Measurements from ENCODE around the gene LMF2. TPM values are rescaled to one million over a fixed set of nuclear protein-coding genes. Genes with fewer than 3 reads are reported as not detected.

Gene LMF2
- total and polyA plus RNA-seq, 2 of the 4 experiments (the other 2 are of a cell fraction) = 16.8 to 82.6 TPM

- peak; percentile 63 for TF ChIP-seq CTCF (conservative IDR thresholded peaks at IDR 0.05; ENCODE audit: low read depth, low read length)
- 0 out of 2 replicates have a peak, but pooled peaks have one; percentile 7 for TF ChIP-seq SMC3 (IDR thresholded peaks at IDR 0.05; ENCODE audit: low read depth, low read length)
These were observed 17.8 kb upstream of the LMF2 start, which contains the start of gene SCO2 (continued) for GRCh38 chr22:50525104-50525857.

Measured in IMR-90 (cell line).